ENCODE data around the gene RIMS1. TPM values are rescaled to one million over a fixed set of nuclear protein-coding genes. Genes with fewer than 3 reads are reported as not detected.

RIMS1 gene
- total RNA-seq, 1 donor from 2014 or later = 0.17 TPM

DNA sequence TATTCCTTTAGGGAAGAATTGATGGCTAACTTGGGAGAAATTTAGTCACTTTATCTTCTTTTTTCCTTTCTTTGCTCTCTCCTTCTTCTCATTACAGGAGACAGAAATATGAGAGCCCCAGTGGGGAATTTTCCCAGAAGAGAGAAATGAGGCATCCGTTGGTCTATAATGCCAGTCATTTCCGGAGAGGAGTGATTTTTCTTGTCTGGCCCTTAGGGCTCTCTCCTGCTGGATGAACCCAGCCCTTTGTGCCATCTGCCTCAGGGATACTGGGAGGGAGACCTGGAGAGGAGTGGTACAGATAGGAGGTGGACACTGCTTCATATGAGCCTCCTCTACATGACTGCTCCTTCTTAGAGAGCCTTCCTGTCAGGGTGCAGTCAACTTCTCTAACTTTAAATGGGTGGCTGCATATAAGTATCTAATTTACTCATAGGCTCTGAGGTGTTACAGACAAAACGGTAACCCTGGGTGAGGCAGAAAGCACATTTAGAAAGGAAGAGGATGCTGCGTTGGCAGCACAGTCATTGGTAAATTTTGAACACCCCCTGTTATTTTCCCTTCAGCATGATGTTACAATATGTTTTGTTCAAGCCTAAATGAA lies 21.9 kb downstream of the RIMS1 start:
- no peak for DNase-seq (ENCODE audit: low read depth)
- TF ChIP-seq, protein P1, sequence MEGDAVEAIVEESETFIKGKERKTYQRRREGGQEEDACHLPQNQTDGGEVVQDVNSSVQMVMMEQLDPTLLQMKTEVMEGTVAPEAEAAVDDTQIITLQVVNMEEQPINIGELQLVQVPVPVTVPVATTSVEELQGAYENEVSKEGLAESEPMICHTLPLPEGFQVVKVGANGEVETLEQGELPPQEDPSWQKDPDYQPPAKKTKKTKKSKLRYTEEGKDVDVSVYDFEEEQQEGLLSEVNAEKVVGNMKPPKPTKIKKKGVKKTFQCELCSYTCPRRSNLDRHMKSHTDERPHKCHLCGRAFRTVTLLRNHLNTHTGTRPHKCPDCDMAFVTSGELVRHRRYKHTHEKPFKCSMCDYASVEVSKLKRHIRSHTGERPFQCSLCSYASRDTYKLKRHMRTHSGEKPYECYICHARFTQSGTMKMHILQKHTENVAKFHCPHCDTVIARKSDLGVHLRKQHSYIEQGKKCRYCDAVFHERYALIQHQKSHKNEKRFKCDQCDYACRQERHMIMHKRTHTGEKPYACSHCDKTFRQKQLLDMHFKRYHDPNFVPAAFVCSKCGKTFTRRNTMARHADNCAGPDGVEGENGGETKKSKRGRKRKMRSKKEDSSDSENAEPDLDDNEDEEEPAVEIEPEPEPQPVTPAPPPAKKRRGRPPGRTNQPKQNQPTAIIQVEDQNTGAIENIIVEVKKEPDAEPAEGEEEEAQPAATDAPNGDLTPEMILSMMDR (conservative IDR thresholded peaks at IDR 0.05; ENCODE audit: low read depth, low read length) = no peak
- H3K4me3 ChIP-seq (ENCODE audit: low read depth, low read length) = no peak overlapping the region

DNA sequence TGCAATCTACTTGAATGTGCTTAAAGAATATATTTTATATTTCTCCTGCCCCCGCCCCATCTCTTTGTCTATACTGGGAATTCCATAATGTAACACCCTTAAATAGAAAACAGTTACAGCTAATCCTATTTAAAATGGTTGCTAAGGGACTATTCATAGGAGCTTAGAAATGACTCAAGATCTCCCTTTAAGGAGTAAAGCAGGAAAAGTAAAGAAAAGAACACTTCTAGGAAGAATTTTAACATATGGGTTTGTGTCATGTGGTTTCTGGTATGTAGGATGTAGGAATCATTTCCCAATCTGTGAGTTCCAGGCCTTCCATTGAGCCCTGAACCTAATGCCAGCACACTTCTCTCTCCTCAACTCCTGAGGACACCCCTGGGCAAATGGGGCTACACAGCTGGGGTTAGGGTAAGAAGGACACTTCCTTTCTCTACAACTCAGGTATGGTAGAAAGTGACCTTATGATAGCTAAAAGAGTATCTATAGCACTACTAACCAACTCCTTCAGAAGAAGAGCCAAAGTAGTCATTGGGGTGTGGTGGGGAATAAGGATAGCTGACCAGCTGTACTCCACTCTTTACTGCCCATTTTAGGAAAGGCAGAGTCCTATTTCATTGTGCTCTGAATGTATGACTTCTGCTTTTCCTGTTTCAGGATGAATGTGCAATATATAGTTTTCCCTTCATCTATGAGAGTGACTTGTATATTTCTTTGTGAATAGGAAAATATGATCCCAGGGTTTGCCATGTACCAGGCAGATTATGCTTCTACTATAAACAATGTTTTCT lies 27.3 kb downstream of the RIMS1 start:
- no peak overlapping the region for H3K4me3 ChIP-seq (ENCODE audit: low read depth, low read length)
- no peak for DNase-seq (ENCODE audit: low read depth)
- TF ChIP-seq, protein P1 (conservative IDR thresholded peaks at IDR 0.05; ENCODE audit: low read depth, low read length) = no peak

DNA sequence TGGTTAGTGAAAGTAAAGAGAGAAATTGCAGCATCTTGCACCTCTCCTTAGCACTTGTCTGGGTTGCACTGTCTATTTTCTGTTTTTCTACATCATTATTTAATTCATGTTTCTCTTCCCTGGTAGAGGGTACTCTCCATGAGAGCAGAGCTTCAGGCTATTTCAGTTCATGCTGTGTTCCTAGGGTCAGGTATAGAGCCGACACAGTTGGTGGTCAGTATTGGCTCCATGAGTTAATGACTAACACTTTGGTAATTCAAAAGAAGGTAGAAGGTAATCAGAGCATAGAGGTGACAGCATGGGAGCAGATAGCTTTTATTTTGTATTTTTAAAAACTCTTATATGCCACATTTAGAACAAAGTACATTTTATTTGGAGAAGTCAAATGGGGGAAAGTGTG lies 42.7 kb downstream of the RIMS1 start:
- DNase-seq (ENCODE audit: low read depth) = no peak
- TF ChIP-seq, protein P1 (conservative IDR thresholded peaks at IDR 0.05; ENCODE audit: low read depth, low read length) = no peak
- no peak overlapping the region for H3K4me3 ChIP-seq (ENCODE audit: low read depth, low read length)

DNA sequence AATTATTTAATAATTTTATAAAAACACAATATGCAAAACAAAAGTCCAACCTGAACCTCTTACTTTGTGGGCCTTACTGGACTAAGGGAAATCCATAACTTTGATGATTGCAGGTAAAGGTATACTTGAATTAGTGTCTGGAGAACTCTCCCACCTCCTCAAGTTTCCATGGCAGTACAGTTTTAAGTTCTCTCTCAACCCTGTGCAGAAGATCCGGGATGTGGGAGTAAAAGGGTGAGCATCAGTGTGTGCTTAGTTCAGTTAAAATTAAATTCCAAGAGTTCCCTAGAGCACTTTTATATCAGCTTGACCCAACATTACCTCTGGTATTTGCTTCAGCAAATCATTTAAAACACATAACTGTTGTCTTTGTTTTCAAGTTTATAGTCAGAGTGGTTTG lies 47.5 kb downstream of the RIMS1 start:
- DNase-seq (ENCODE audit: low read depth) = no peak
- no peak overlapping the region for H3K4me3 ChIP-seq (ENCODE audit: low read depth, low read length)
- TF ChIP-seq, protein P1 (conservative IDR thresholded peaks at IDR 0.05; ENCODE audit: low read depth, low read length) = no peak

DNA sequence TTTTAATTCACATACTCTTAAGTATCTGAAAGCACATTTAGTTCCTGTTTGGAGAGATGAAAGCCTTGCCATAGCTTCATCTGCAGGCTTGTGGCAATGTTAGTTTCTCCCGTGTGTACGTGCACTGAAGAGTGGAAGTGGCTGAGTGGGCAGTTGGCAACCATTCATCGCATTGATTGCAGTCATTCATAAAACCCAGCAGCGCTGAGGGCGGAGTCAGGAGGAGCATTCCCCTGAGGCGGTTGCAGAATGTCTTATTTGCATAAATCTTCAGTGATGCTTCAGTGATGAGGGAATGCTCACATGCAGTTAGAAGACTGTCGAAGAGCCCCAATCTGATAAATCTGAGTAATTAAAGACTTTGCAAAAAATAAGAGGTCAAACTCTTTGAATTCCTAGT lies 79.1 kb downstream of the RIMS1 start:
- TF ChIP-seq, protein P1 (conservative IDR thresholded peaks at IDR 0.05; ENCODE audit: low read depth, low read length) = no peak
- H3K4me3 ChIP-seq (ENCODE audit: low read depth, low read length) = no peak overlapping the region
- DNase-seq (ENCODE audit: low read depth) = no peak

DNA sequence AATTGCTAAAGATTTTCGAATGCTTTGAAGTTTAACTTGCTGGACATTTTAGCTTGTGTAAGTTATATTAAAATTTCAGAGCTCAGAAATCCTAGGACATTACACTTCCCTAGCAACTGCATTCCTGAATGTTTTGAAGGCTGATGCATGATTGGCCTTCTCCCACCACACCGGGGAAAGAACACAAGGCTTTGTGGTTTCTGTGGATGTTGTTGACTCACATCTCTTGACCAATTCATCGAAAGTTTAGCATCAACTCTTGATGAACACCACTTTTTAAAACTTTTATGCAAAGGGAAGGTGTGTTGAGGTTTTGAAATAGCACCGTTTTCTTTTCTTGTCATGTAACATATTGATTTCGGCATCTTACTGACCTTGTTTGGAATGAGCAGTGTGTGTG lies 81.1 kb downstream of the RIMS1 start:
- H3K4me3 ChIP-seq (ENCODE audit: low read depth, low read length) = no peak overlapping the region
- no peak for DNase-seq (ENCODE audit: low read depth)
- TF ChIP-seq, protein P1 (conservative IDR thresholded peaks at IDR 0.05; ENCODE audit: low read depth, low read length) = no peak

DNA sequence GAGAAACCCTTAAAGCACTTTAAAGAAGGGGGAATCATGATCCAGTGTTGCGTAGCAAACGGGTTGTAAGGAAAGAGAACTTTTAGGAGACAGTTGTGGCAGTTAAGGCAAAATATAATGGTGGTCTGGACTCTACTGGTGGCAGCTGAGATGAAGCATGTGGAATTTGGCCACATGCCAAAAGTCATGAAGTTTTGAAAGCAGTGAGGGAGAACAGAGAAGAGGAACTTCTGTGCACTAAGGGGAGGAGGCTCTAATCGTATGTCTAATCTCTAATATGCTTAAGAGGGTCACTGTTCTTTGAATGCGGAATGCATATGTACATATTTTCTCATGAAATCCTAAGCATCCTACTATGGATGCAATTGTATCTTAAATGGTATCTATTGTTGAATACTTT lies 91.5 kb downstream of the RIMS1 start:
- TF ChIP-seq, protein P1 (conservative IDR thresholded peaks at IDR 0.05; ENCODE audit: low read depth, low read length) = no peak
- no peak overlapping the region for H3K4me3 ChIP-seq (ENCODE audit: low read depth, low read length)
- DNase-seq (ENCODE audit: low read depth) = no peak

All from epithelial cell of proximal tubule (primary cell).